Measurements from ENCODE around the gene LCN12. TPM values are rescaled to one million over a fixed set of nuclear protein-coding genes. Genes with fewer than 3 reads are reported as not detected.

LCN12 gene
- polyA plus RNA-seq, 1 of the 3 experiments (the other 2 are of a cell fraction): 0.87 TPM

DNA sequence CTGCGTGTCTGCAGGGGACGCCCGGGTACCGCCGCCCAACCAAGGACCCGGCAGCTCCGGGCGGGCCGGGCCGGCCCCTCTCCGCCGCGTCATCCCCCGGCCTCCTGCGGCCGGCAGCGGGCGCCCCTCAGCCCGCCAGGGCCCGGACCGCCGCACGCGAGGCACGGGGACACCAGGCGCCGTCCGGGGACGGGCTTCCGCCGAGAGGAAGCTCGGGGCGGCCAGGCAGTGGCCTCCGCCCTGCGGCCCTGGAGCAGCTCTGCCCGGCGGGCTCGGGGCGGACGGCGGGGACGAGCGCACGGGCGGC lies 7.9 kb upstream of the LCN12 start:
- Histone ChIP-seq H3K27ac (ENCODE audit: low read depth in 2 of 2, low read length in 1 of 2) (peak overlapping the region; percentile 22 to 86; a peak in 3 of 4 replicates), H3K79me2 (ENCODE audit: insufficient read depth) (peaks cover 28% of the 10 kb centered on the region), H4K20me1 (ENCODE audit: insufficient read depth) (peaks cover 13% of the 10 kb centered on the region), H3K36me3 (replicated peaks in 1 of 2; ENCODE audit: control insufficient read depth in 1 of 2, insufficient read depth in 2 of 2, low read length in 1 of 2) (peaks cover 6 to 38% of the 10 kb centered on the region in 2 experiments), H3K4me3 (ENCODE audit: low read depth in 2 of 2, low read length in 1 of 2) (peak overlapping the region; percentile 77 to 94), H3F3A (replicated peaks; ENCODE audit: insufficient read depth) (peaks cover 2% of the 10 kb centered on the region), H3K27me3 (ENCODE audit: insufficient read depth) (no peaks in the 10 kb centered on the region), H2AFZ (ENCODE audit: low read depth) (no peak overlapping the region), H3K9ac (peak overlapping the region; percentile 80), H3K4me1 (ENCODE audit: control insufficient read depth in 1 of 2, insufficient read depth in 2 of 2, low read depth in 1 of 2, low read length in 1 of 2) (peaks cover 0 to 18% of the 10 kb centered on the region in 2 experiments; a peak in 1 of 4 replicates), H3K4me2 (peak overlapping the region; percentile 96), H3K9me2 (no peaks in the 10 kb centered on the region), H3K9me3 (no peaks in the 10 kb centered on the region)
- peak; percentile 90 for DNase-seq
- TF ChIP-seq FOXJ3 (CRISPR knock-in tag; IDR thresholded peaks at IDR 0.05) (no peak), ZBTB33 (IDR thresholded peaks at IDR 0.05; ENCODE audit: borderline replicate concordance, low read depth) (no peak), GABPA (IDR thresholded peaks at IDR 0.05; ENCODE audit: low read depth) (no peak), EP300 (IDR thresholded peaks at IDR 0.05; ENCODE audit: borderline replicate concordance in 1 of 2, low read depth in 1 of 2, low read length in 1 of 2) (no peak), CHD2 (IDR thresholded peaks at IDR 0.05; ENCODE audit: low read length, partially characterized antibody) (no peak), REST (IDR thresholded peaks at IDR 0.05; ENCODE audit: low read depth, low read length) (no peak), YY1 (IDR thresholded peaks at IDR 0.05; ENCODE audit: low read depth) (no peak), SIN3A (IDR thresholded peaks at IDR 0.05; ENCODE audit: borderline replicate concordance, low read depth, low read length) (no peak)
- TF ChIP-seq, protein P1, sequence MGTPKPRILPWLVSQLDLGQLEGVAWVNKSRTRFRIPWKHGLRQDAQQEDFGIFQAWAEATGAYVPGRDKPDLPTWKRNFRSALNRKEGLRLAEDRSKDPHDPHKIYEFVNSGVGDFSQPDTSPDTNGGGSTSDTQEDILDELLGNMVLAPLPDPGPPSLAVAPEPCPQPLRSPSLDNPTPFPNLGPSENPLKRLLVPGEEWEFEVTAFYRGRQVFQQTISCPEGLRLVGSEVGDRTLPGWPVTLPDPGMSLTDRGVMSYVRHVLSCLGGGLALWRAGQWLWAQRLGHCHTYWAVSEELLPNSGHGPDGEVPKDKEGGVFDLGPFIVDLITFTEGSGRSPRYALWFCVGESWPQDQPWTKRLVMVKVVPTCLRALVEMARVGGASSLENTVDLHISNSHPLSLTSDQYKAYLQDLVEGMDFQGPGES (IDR thresholded peaks at IDR 0.05; ENCODE audit: low read depth, low read length): no peak
- TF ChIP-seq, protein P2, sequence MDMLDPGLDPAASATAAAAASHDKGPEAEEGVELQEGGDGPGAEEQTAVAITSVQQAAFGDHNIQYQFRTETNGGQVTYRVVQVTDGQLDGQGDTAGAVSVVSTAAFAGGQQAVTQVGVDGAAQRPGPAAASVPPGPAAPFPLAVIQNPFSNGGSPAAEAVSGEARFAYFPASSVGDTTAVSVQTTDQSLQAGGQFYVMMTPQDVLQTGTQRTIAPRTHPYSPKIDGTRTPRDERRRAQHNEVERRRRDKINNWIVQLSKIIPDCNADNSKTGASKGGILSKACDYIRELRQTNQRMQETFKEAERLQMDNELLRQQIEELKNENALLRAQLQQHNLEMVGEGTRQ (IDR thresholded peaks at IDR 0.05; ENCODE audit: borderline replicate concordance, low read depth, low read length): no peak
- 0% methylated on average over 6 of the region's 45 CpGs for WGBS (ENCODE audit: low lambda C conversion rate)
- CTCF ChIA-PET: interaction anchor here (0.6 to 13.2 kb wide), 21 partner anchors 11 to 505 kb away, joined by 3 to 350 read pairs (median 4); partner anchors contain the start of genes ABCA2, AJM1, CLIC3 and FUT7
- POLR2A ChIA-PET: interaction anchor here (1.2 kb wide), 2 partner anchors 48 to 52 kb away, joined by 3 to 4 read pairs; partner anchors contain the start of genes CLIC3 and PAXX

Measured in SK-N-SH (cell line).